Esophagus muscularis mucosa (tissue), 4 donors: ENCODE data around the gene SLC50A1. TPM values are rescaled to one million over a fixed set of nuclear protein-coding genes. Genes with fewer than 3 reads are reported as not detected.
"Not testable (repeated sequence)": the region's sequence is repeated elsewhere in the genome, so short reads cannot be mapped to it uniquely, and the experiment has no call there.

Experiments
- DNase-seq: peaks from one replicate; pipeline ENCODE4 v3.0.0-alpha.2; 2017; ENCODE audit errors: extremely low spot score
- H3K27ac ChIP-seq, 4 donors: fragments of 200-600 bp; sonication (generic); replicated peaks in 1 of 4; 1 replicate in 3 of 4; 2 replicates in 1 of 4; pipeline ENCODE4 v1.5.1; 2016 to 2019; ENCODE audit warnings: mild to moderate bottlenecking in 1 of 4
- H3K27me3 ChIP-seq, 4 donors: fragments of 200-600 bp; sonication (generic); one replicate each; pipeline versions ENCODE4 v1.5.1 to v1.6.0; 2016 to 2019
- H3K36me3 ChIP-seq, 4 donors: fragments of 200-600 bp; sonication (generic); one replicate each; pipeline ENCODE4 v1.5.1; 2016 to 2019
- H3K4me1 ChIP-seq, 4 donors: fragments of 200-600 bp; sonication (generic); one replicate each; pipeline ENCODE4 v1.5.1; 2016 to 2019
- H3K4me3 ChIP-seq, 4 donors: fragments of 200-600 bp; sonication (generic); 1 replicate in 2 of 4; 2 replicates in 2 of 4; pipeline ENCODE4 v1.5.1; 2016 to 2019; ENCODE audit warnings: mild to moderate bottlenecking in 4 of 4, moderate library complexity in 1 of 4
- H3K9me3 ChIP-seq, 4 donors: fragments of 200-600 bp; sonication (generic); 1 replicate in 3 of 4; 2 replicates in 1 of 4; pipeline ENCODE4 v1.5.1; 2016 to 2019
- EP300 ChIP-seq: sonication (generic); formaldehyde crosslinking; IDR thresholded peaks from one replicate; pipeline ENCODE4 v1.6.1; 2017; ENCODE audit warnings: antibody characterized with exemption
- POLR2A ChIP-seq: fragments of 450-650 bp; IDR thresholded peaks from one replicate; pipeline ENCODE4 v1.6.1; 2017; ENCODE audit warnings: antibody characterized with exemption, moderate library complexity, mild to moderate bottlenecking, low read depth
- POLR2AphosphoS5 ChIP-seq, 2 donors: sonication (generic); formaldehyde crosslinking; IDR thresholded peaks; one replicate each; pipeline ENCODE4 v1.6.1; 2017; ENCODE audit warnings: antibody characterized with exemption in 2 of 2
- WGBS: methylation state at CpG from one replicate; pipeline ENCODE4 v1.1.5; 2018; 5-methylcytosine and 5-hydroxymethylcytosine counted together
- intact Hi-C: fragments of 100-400 bp; cut with DNase I; formaldehyde crosslinking; loops from one replicate; pipeline ENCODE4 v1.15.1; 2023
- total RNA-seq, 4 donors: library from RNA; depleted of rRNA; stranded (reverse); fragments of >200 nt; gene quantifications; one replicate each; pipeline versions ENCODE4 v1.1.0 to v1.2.1, GENCODE V29; 2016
- TF ChIP-seq, protein P1 (sequence below), 3 experiments: fragments of 200-600 bp in 2 of 3; fragments of 450-650 bp in 1 of 3; sonication (generic) in 2 of 3; IDR thresholded peaks; one replicate each; pipeline ENCODE4 v1.5.1; 2017 to 2019; ENCODE audit warnings: antibody characterized with exemption in 3 of 3, mild to moderate bottlenecking in 2 of 3, moderate library complexity in 1 of 3

The SLC50A1 gene
- total RNA-seq, 4 donors from 2014 or later, result 13.3 to 18.7 (median 15.2) TPM

- Histone ChIP-seq H3K4me3 (no peak overlapping the region), H3K36me3 (no peaks in the 10 kb centered on the region), H3K27me3 (no peaks in the 10 kb centered on the region), H3K9me3 (no peaks in the 10 kb centered on the region), H3K27ac (no peak overlapping the region), H3K4me1 (peaks cover 0 to 2% (median under 1%) of the 10 kb centered on the region in 4 donors)
- intact Hi-C loops, result no loop called here
- TF ChIP-seq POLR2A (no peak), EP300 (no peak), POLR2AphosphoS5 (IDR thresholded peaks at IDR 0.05) (no peak)
- TF ChIP-seq, protein P1, sequence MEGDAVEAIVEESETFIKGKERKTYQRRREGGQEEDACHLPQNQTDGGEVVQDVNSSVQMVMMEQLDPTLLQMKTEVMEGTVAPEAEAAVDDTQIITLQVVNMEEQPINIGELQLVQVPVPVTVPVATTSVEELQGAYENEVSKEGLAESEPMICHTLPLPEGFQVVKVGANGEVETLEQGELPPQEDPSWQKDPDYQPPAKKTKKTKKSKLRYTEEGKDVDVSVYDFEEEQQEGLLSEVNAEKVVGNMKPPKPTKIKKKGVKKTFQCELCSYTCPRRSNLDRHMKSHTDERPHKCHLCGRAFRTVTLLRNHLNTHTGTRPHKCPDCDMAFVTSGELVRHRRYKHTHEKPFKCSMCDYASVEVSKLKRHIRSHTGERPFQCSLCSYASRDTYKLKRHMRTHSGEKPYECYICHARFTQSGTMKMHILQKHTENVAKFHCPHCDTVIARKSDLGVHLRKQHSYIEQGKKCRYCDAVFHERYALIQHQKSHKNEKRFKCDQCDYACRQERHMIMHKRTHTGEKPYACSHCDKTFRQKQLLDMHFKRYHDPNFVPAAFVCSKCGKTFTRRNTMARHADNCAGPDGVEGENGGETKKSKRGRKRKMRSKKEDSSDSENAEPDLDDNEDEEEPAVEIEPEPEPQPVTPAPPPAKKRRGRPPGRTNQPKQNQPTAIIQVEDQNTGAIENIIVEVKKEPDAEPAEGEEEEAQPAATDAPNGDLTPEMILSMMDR (IDR thresholded peaks at IDR 0.05), result no peak
- DNase-seq, result no peak
- WGBS, result 67% methylated on average over 8 of the region's 8 CpGs
These were observed 24.8 kb upstream of the SLC50A1 start for GRCh38 chr1:155110826-155111225.

DNA sequence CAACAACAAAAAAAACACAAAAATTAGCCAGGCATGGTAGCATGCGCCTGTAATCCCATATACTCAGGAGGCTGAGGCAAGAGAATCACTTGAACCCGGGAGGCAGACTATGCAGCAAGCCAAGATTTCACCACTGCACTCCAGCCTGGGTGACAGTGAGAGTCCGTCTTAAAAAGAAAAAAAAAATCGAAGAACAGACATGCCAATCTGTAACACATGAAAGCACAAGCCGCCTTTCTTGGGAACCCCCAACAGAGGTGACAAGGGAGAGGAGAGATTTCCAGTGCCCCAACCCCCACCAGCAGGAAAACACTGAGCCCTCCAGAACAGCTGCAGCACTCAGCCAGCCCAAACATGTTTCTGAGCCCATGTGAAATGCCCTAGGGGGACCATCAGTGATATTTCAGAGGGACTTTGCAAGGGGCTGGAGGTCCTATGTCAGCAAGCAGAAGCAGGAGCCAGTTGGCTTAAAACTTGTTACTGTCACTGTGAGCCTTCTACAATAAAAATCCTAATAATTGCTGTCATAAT lies 22.1 kb upstream of the SLC50A1 start:
- no peaks in the 10 kb centered on the region for H3K9me3 ChIP-seq
- H3K4me1 ChIP-seq, result no peaks in the 10 kb centered on the region
- WGBS, result 73% methylated on average over 5 of the region's 5 CpGs
- H3K4me3 ChIP-seq, result no peak overlapping the region
- no peak overlapping the region for H3K27ac ChIP-seq
- intact Hi-C loops, result no loop called here
- H3K27me3 ChIP-seq, result peaks cover 0 to 10% (median 0%) of the 10 kb centered on the region in 4 donors
- TF ChIP-seq POLR2AphosphoS5 (IDR thresholded peaks at IDR 0.05), result no peak
- TF ChIP-seq EP300, result no peak
- no peak for TF ChIP-seq POLR2A
- TF ChIP-seq, protein P1 (IDR thresholded peaks at IDR 0.05), result no peak
- no peaks in the 10 kb centered on the region for H3K36me3 ChIP-seq
- no peak for DNase-seq

- WGBS, result 65% methylated on average over 5 of the region's 5 CpGs
- TF ChIP-seq POLR2AphosphoS5 (IDR thresholded peaks at IDR 0.05), result no peak
- no peak for TF ChIP-seq EP300
- TF ChIP-seq, protein P1 (IDR thresholded peaks at IDR 0.05), result no peak
- TF ChIP-seq POLR2A, result no peak
- H3K27me3 ChIP-seq, result peaks cover 0 to 10% (median 0%) of the 10 kb centered on the region in 4 donors
These were observed 19.4 kb upstream of the SLC50A1 start for GRCh38 chr1:155116113-155116764.

GRCh38 chr1:155117610-155118009 lies 18.0 kb upstream of the SLC50A1 start:
- TF ChIP-seq, protein P1 (IDR thresholded peaks at IDR 0.05), result no peak
- TF ChIP-seq POLR2A (no peak), POLR2AphosphoS5 (IDR thresholded peaks at IDR 0.05) (no peak), EP300 (no peak)
- 85% methylated on average over 4 of the region's 4 CpGs for WGBS

More at GRCh38 chr1:155116113-155116764, 19.4 kb upstream of the SLC50A1 start:
- Histone ChIP-seq H3K27ac (no peak overlapping the region), H3K4me3 (no peak overlapping the region), H3K4me1 (no peaks in the 10 kb centered on the region), H3K36me3 (no peaks in the 10 kb centered on the region), H3K9me3 (no peaks in the 10 kb centered on the region)
- intact Hi-C loops, result no loop called here
- DNase-seq, result no peak

DNA sequence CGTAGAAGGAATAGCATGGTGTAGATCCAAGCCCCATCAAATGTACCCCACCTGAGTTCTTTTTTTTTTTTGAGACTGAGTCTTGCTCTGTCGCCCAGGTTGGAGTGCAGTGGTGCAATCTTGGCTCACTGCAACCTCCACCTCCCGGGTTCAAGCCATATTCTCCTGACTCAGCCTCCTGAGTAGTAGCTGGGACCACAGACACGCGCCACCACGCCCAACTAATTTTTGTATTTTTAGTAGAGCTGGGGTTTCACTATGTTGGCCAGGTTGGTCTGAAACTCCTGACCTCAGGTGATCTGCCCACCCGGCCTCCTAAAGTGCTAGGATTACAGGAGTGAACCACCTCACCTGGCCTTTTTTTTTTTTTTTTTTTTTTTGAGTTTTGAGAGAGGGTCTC lies 17.6 kb upstream of the SLC50A1 start:
- H3K9me3 ChIP-seq, H3K4me3 ChIP-seq, H3K36me3 ChIP-seq, H3K27me3 ChIP-seq, H3K4me1 ChIP-seq, intact Hi-C loops, H3K27ac ChIP-seq, DNase-seq: not testable (repeated sequence)
- 92% methylated on average over 7 of the region's 7 CpGs for WGBS

More at GRCh38 chr1:155117610-155118009, 18.0 kb upstream of the SLC50A1 start:
- H3K4me1 ChIP-seq, result no peaks in the 10 kb centered on the region
- no peak overlapping the region for H3K27ac ChIP-seq
- no peak overlapping the region for H3K4me3 ChIP-seq
- DNase-seq, result no peak
- H3K27me3 ChIP-seq, result peaks cover 0 to 10% (median 0%) of the 10 kb centered on the region in 4 donors
- H3K36me3 ChIP-seq, result no peaks in the 10 kb centered on the region
- no peaks in the 10 kb centered on the region for H3K9me3 ChIP-seq
- intact Hi-C loops, result no loop called here
